ENCODE measurements around the gene LAMTOR5. TPM values are rescaled to one million over a fixed set of nuclear protein-coding genes. Genes with fewer than 3 reads are reported as not detected.

Gene LAMTOR5
- total RNA-seq, 1 donor, result 39.4 TPM

GRCh38 chr1:110385369-110385768 lies 22.1 kb downstream of the LAMTOR5 start:
- no peaks in the 10 kb centered on the region for H3K27me3 ChIP-seq (ENCODE audit: insufficient read depth, low read length)
- peaks cover 46% of the 10 kb centered on the region for H3K4me1 ChIP-seq (ENCODE audit: insufficient read depth, low read length)
- no peaks in the 10 kb centered on the region for H3K9me3 ChIP-seq (ENCODE audit: low read depth, low read length)
- H3K4me3 ChIP-seq (ENCODE audit: low read length), result no peak overlapping the region

DNA sequence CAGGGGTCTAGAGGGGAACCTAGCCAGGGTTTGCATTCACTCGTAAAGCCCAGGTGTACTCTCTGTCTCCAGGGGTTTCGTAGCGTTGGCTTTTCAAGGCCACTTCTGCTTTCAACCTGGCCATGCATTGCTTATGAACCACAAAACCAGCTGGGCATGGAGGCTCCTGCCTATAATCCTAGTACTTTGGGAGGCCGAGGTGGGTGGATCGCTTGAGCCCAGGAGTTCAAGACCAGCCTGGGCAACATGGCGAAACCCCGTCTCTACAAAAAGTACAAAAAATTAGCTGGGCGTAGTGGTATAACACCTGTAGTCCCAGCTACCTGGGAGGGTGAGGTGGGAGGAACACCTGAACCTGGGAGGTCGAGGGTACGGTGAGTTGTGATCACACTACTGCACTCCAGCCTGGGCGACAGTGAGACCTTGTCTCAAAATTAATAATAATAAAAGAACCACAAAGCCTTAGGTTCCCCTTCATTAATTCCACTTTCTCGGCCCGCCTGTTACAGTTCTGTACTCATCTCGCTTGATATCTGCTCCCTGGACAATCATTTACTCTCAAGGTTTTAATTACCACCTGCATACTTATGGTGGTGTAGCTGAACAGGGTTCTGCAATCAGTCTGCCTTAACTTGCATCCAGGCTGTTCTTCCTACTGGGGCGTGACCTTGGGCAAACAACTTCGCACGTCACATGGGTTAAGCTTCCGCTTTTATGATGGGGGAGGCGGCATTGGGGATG lies 22.7 kb downstream of the LAMTOR5 start:
- no peaks in the 10 kb centered on the region for H3K9me3 ChIP-seq (ENCODE audit: low read depth, low read length)
- no peaks in the 10 kb centered on the region for H3K27me3 ChIP-seq (ENCODE audit: insufficient read depth, low read length)
- peaks cover 51% of the 10 kb centered on the region for H3K4me1 ChIP-seq (ENCODE audit: insufficient read depth, low read length)
- no peak overlapping the region for H3K4me3 ChIP-seq (ENCODE audit: low read length)

DNA sequence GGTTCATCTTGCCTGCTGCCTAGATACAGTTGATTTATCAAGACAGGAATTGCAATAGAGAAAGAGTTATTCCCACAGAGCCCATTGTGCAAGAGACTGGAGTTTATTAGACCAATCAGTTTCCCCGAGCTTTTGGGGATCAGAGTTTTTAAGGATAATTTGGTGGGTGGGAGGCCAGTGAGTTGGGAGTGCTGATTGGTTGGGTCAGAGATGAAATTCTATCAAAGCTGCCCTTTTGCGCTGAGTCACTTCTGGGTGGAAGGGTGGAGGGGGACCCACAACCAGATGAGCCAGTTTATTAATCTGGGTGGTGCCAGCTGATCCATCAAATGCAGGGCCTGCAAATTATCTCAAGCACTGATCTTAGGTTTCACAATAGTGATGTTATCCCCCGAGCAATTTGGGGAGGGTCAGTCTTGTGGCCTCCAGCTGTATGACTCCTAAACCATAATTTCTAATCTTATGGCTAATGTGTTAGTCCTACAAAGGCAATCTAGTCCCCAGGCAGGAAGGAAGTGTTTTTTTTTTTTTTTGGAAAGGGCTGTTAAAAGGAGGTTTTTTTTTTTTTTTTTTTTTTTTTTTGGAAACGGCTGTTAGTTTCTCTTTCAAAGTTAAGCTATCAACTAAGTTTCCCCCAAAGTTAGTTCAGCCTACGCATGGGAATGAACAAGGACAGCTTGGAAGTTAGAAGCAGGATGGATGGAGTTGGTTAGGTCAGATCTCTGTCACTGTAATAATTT lies 24.1 kb downstream of the LAMTOR5 start:
- Histone ChIP-seq H3K4me1 (ENCODE audit: insufficient read depth, low read length) (peaks cover 55% of the 10 kb centered on the region), H3K4me3 (ENCODE audit: low read length) (no peak overlapping the region), H3K9me3 (ENCODE audit: low read depth, low read length) (no peaks in the 10 kb centered on the region), H3K27me3 (ENCODE audit: insufficient read depth, low read length) (no peaks in the 10 kb centered on the region)

GRCh38 chr1:110380672-110381283 lies 26.7 kb downstream of the LAMTOR5 start:
- Histone ChIP-seq H3K9me3 (ENCODE audit: low read depth, low read length) (no peaks in the 10 kb centered on the region), H3K4me3 (ENCODE audit: low read length) (no peak overlapping the region), H3K4me1 (ENCODE audit: insufficient read depth, low read length) (peaks cover 49% of the 10 kb centered on the region), H3K27me3 (ENCODE audit: insufficient read depth, low read length) (no peaks in the 10 kb centered on the region)

GRCh38 chr1:110375490-110375889 lies 32.0 kb downstream of the LAMTOR5 start:
- Histone ChIP-seq H3K9me3 (ENCODE audit: low read depth, low read length) (no peaks in the 10 kb centered on the region), H3K4me3 (ENCODE audit: low read length) (no peak overlapping the region), H3K27me3 (ENCODE audit: insufficient read depth, low read length) (no peaks in the 10 kb centered on the region), H3K4me1 (ENCODE audit: insufficient read depth, low read length) (peaks cover 9% of the 10 kb centered on the region)

DNA sequence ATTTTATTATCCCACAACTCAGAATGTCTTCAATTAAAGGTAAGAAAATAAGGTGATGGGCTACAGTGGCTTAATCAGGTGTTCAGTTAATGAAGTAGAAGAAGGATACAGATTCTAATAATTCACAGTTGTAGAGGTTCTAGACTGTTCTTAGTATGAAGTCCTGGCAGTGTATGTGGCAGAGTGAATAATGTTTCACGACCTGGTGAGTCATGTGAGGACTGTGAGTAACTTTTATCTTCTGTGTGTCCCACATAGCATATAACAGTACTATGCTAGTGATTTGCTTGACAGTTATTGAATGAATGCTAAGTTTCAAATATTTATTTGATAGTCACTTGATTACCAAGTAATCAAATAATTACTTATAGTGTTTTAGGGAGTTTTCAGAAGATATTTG lies 36.7 kb downstream of the LAMTOR5 start:
- H3K9me3 ChIP-seq (ENCODE audit: low read depth, low read length), result no peaks in the 10 kb centered on the region
- H3K27me3 ChIP-seq (ENCODE audit: insufficient read depth, low read length), result no peaks in the 10 kb centered on the region
- H3K4me1 ChIP-seq (ENCODE audit: insufficient read depth, low read length), result no peaks in the 10 kb centered on the region
- H3K4me3 ChIP-seq (ENCODE audit: low read length), result no peak overlapping the region

DNA sequence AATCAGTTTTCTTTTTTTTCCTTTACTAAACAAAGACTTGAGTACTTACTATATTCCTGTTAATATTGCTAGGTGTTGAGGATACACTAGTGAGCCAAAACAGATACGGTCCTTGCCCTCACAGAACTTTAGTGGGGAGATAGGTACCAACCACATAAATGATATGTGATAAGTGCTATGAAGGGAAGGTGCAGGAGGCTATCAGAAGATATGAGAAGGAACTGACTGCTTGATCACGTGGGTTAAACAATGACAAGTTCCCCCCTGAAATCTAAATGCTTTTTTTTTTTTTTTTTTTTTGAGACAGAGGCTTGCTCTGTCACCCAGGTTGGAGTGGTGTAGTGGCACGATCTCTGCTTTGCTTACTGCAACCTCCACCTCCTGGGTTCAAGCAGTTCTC lies 43.3 kb downstream of the LAMTOR5 start:
- no peaks in the 10 kb centered on the region for H3K27me3 ChIP-seq (ENCODE audit: insufficient read depth, low read length)
- peaks cover 6% of the 10 kb centered on the region for H3K4me1 ChIP-seq (ENCODE audit: insufficient read depth, low read length)
- H3K4me3 ChIP-seq (ENCODE audit: low read length), result no peak overlapping the region

DNA sequence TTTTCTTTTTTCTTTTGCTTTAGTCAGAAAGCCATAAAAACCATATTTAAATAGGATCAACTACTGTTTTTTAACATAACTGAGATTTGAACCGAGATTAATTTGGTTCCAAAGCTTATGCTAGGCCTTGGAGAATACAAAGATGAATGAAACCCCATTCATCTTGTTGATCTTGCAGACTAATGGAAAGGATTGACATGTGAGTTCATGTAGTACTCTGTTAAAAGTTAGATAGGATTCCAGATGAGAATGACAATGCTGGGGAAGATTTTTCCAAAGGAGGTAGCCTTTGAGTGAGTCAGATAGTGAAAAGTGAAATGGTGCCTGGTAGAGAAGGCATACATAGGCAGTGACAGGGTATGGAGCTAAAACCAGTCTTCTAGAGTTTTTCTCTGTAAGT lies 45.6 kb downstream of the LAMTOR5 start:
- Histone ChIP-seq H3K4me1 (ENCODE audit: insufficient read depth, low read length) (peaks cover 6% of the 10 kb centered on the region), H3K27me3 (ENCODE audit: insufficient read depth, low read length) (no peaks in the 10 kb centered on the region), H3K9me3 (ENCODE audit: low read depth, low read length) (no peaks in the 10 kb centered on the region), H3K4me3 (ENCODE audit: low read length) (no peak overlapping the region)

More for the DNA sequence above, 43.3 kb downstream of the LAMTOR5 start:
- no peaks in the 10 kb centered on the region for H3K9me3 ChIP-seq (ENCODE audit: low read depth, low read length)

- Histone ChIP-seq H3K4me3 (ENCODE audit: low read length) (no peak overlapping the region), H3K9me3 (ENCODE audit: low read depth, low read length) (no peaks in the 10 kb centered on the region), H3K4me1 (ENCODE audit: insufficient read depth, low read length) (peaks cover 6% of the 10 kb centered on the region), H3K27me3 (ENCODE audit: insufficient read depth, low read length) (no peaks in the 10 kb centered on the region)
Observed at GRCh38 chr1:110360431-110360830, 47.1 kb downstream of the LAMTOR5 start.

- Histone ChIP-seq H3K4me1 (ENCODE audit: insufficient read depth, low read length) (peaks cover 6% of the 10 kb centered on the region), H3K9me3 (ENCODE audit: low read depth, low read length) (no peaks in the 10 kb centered on the region), H3K27me3 (ENCODE audit: insufficient read depth, low read length) (no peaks in the 10 kb centered on the region), H3K4me3 (ENCODE audit: low read length) (no peak overlapping the region)
Observed at GRCh38 chr1:110356379-110356778, 51.1 kb downstream of the LAMTOR5 start.

GRCh38 chr1:110355321-110355720 lies 52.2 kb downstream of the LAMTOR5 start:
- Histone ChIP-seq H3K4me3 (ENCODE audit: low read length) (no peak overlapping the region), H3K4me1 (ENCODE audit: insufficient read depth, low read length) (peaks cover 9% of the 10 kb centered on the region), H3K27me3 (ENCODE audit: insufficient read depth, low read length) (no peaks in the 10 kb centered on the region), H3K9me3 (ENCODE audit: low read depth, low read length) (no peaks in the 10 kb centered on the region)

Other genes with a start within 250 kb of the LAMTOR5 start
- 2.8 TPM for gene KCNC4, start 197.4 kb downstream of the LAMTOR5 start, total RNA-seq
- 66.4 TPM for gene RBM15, start 68.3 kb downstream of the LAMTOR5 start, total RNA-seq
- gene SLC16A4, start 16.7 kb downstream of the LAMTOR5 start, total RNA-seq, result not detected
- not detected for gene PROK1, start 43.5 kb upstream of the LAMTOR5 start, total RNA-seq
- gene KCNA10, start 111.5 kb upstream of the LAMTOR5 start, total RNA-seq, result not detected
- gene KCNA2, start 198.7 kb upstream of the LAMTOR5 start, total RNA-seq, result 0.52 TPM

Measured in mononuclear cell (primary cell).